PC-3 (cell line): Measurements from ENCODE around the gene TPX2.

Source experiments
- CTCF ChIP-seq: fragments of 300-600 bp; sonication (generic); conservative IDR thresholded peaks from 2 replicates; pipeline ENCODE4 v1.5.1; 2017; ENCODE audit warnings: antibody characterized with exemption, low read depth, mild to moderate bottlenecking, low read length
- EZH2 ChIP-seq: fragments of 300-600 bp; sonication (generic); IDR thresholded peaks from one replicate; pipeline ENCODE4 v1.6.1; 2017; ENCODE audit warnings: antibody characterized with exemption, mild to moderate bottlenecking, low read length; ENCODE audit not compliant: unreplicated experiment

- TF ChIP-seq CTCF: no peak
- no peak for TF ChIP-seq EZH2
These were observed 19.2 kb upstream of the TPX2 start for GRCh38 chr20:31719644-31720485.
